ENCODE results near the gene ELMOD2.

- TF ChIP-seq EP300 (conservative IDR thresholded peaks at IDR 0.05; ENCODE audit: poor library complexity, severe bottlenecking), result no peak
- no peak for TF ChIP-seq CTCF (IDR thresholded peaks at IDR 0.05; ENCODE audit: poor library complexity, severe bottlenecking)
- TF ChIP-seq POLR2AphosphoS5 (IDR thresholded peaks at IDR 0.05), result no peak
- no peak for TF ChIP-seq TAF1 (IDR thresholded peaks at IDR 0.05; ENCODE audit: low read depth)
- no peak for TF ChIP-seq REST (IDR thresholded peaks at IDR 0.05; ENCODE audit: borderline replicate concordance)
Observed at GRCh38 chr4:140569307-140569638, 45.3 kb downstream of the ELMOD2 start.

All from neural cell (in vitro differentiated cells).